ENCODE data around the gene RABEP2.

GRCh38 chr16:28899882-28900590, 25.0 kb downstream of the RABEP2 start:
- no peak for TF ChIP-seq CTCF (conservative IDR thresholded peaks at IDR 0.05)
- no peak for TF ChIP-seq EZH2 (IDR thresholded peaks at IDR 0.05; ENCODE audit: low read depth)

All from PC-9 (cell line).